GM23338 (cell line): ENCODE results near the gene DOK1. TPM values are rescaled to one million over a fixed set of nuclear protein-coding genes. Genes with fewer than 3 reads are reported as not detected.

Experiments
- ATAC-seq: fragments of 200-7000 bp; cut with Tn5 transposase; 3 replicates; pipeline ENCODE4 v1.9.1; 2020
- DNase-seq: peaks from one replicate; pipeline ENCODE4 v3.0.0-alpha.2; 2015; ENCODE audit warnings: low spot score
- H2AFZ ChIP-seq: fragments of 200-600 bp; sonication (generic); 2 replicates; pipeline ENCODE4 v1.8.0; 2016; ENCODE audit warnings: antibody characterized with exemption, mild to moderate bottlenecking, moderate library complexity
- H3F3A ChIP-seq: fragments of 200-600 bp; sonication (generic); replicated peaks from 2 replicates; pipeline ENCODE4 v1.8.0; 2017; ENCODE audit warnings: antibody characterized with exemption, mixed run types, low read depth
- H3K27ac ChIP-seq: fragments of 200-600 bp; sonication (generic); 2 replicates; pipeline ENCODE4 v1.6.1; 2016; ENCODE audit warnings: low read depth
- H3K27me3 ChIP-seq: fragments of 200-600 bp; sonication (generic); 2 replicates; pipeline ENCODE4 v1.8.0; 2016; ENCODE audit warnings: mild to moderate bottlenecking, mixed run types, moderate library complexity; ENCODE audit not compliant: insufficient read depth
- H3K36me3 ChIP-seq: fragments of 200-600 bp; sonication (generic); 2 replicates; pipeline ENCODE4 v1.8.0; 2016; ENCODE audit warnings: mild to moderate bottlenecking; ENCODE audit not compliant: insufficient read depth
- H3K4me1 ChIP-seq: fragments of 200-600 bp; sonication (generic); 2 replicates; pipeline ENCODE4 v1.8.0; 2016; ENCODE audit warnings: mild to moderate bottlenecking, moderate library complexity; ENCODE audit not compliant: insufficient read depth
- H3K4me2 ChIP-seq: fragments of 200-600 bp; sonication (generic); 2 replicates; pipeline ENCODE4 v1.7.1; 2017; ENCODE audit warnings: mixed run types
- H3K4me3 ChIP-seq: fragments of 200-600 bp; sonication (generic); 2 replicates; pipeline ENCODE4 v1.6.1; 2016; ENCODE audit warnings: mixed run types
- H3K79me2 ChIP-seq: fragments of 200-600 bp; sonication (generic); replicated peaks from 2 replicates; pipeline ENCODE4 v1.8.0; 2017; ENCODE audit warnings: mild to moderate bottlenecking; ENCODE audit not compliant: insufficient read depth
- H3K9me2 ChIP-seq: fragments of 200-600 bp; sonication (generic); 2 replicates; pipeline ENCODE4 v1.8.0; 2017; ENCODE audit not compliant: insufficient read depth
- H4K20me1 ChIP-seq: fragments of 200-600 bp; sonication (generic); replicated peaks from 2 replicates; pipeline ENCODE4 v1.8.0; 2017; ENCODE audit warnings: mild to moderate bottlenecking; ENCODE audit not compliant: insufficient read depth
- H3K27ac Mint-ChIP-seq: 2 replicates; pipeline ENCODE4 v1.8.0; 2020; ENCODE audit warnings: inconsistent platforms, mild to moderate bottlenecking, moderate library complexity, mixed read lengths
- H3K27me3 Mint-ChIP-seq: 3 replicates; pipeline ENCODE4 v1.8.0; 2022; ENCODE audit warnings: low read depth, mild to moderate bottlenecking, moderate library complexity, mixed read lengths, inconsistent platforms; ENCODE audit not compliant: insufficient read depth, poor library complexity
- H3K36me3 Mint-ChIP-seq: 3 replicates; pipeline ENCODE4 v1.8.0; 2021; ENCODE audit warnings: low read depth, mild to moderate bottlenecking, inconsistent platforms, moderate library complexity, mixed read lengths
- H3K4me1 Mint-ChIP-seq: 3 replicates; pipeline ENCODE4 v1.8.0; 2020; ENCODE audit warnings: mild to moderate bottlenecking, inconsistent platforms, mixed read lengths
- H3K4me3 Mint-ChIP-seq: 3 replicates; pipeline ENCODE4 v1.8.0; 2021; ENCODE audit warnings: moderate library complexity, mild to moderate bottlenecking, inconsistent platforms, mixed read lengths
- H3K9me3 Mint-ChIP-seq: 3 replicates; pipeline ENCODE4 v1.8.0; 2020; ENCODE audit warnings: moderate library complexity, mild to moderate bottlenecking, inconsistent platforms, mixed read lengths
- CTCF ChIP-seq, 2 experiments: fragments of 200-600 bp in 1 of 2; sonication (generic) in 1 of 2; conservative IDR thresholded peaks; 2 replicates each; pipeline versions ENCODE4 v1.5.1 to v1.6.1; 2016 to 2017; ENCODE audit warnings: antibody characterized with exemption in 2 of 2, low read depth in 2 of 2, mild to moderate bottlenecking in 2 of 2, moderate library complexity in 1 of 2
- ETS1 ChIP-seq: IDR thresholded peaks from 2 replicates; pipeline ENCODE4 v1.6.1; 2016; ENCODE audit warnings: antibody characterized with exemption
- EZH2 ChIP-seq: fragments of 200-600 bp; sonication (generic); IDR thresholded peaks from one replicate; pipeline ENCODE4 v1.8.0; 2017; ENCODE audit warnings: antibody characterized with exemption, mild to moderate bottlenecking, low read depth; ENCODE audit not compliant: unreplicated experiment
- EZH2phosphoT487 ChIP-seq: fragments of 200-600 bp; sonication (generic); IDR thresholded peaks from one replicate; pipeline ENCODE4 v1.8.1; 2018; ENCODE audit warnings: antibody characterized with exemption; ENCODE audit not compliant: unreplicated experiment
- NANOG ChIP-seq: IDR thresholded peaks from 2 replicates; pipeline ENCODE4 v1.6.1; 2016; ENCODE audit warnings: antibody characterized with exemption, borderline replicate concordance
- STAT1 ChIP-seq: IDR thresholded peaks from one replicate; pipeline ENCODE4 v1.6.1; 2016; ENCODE audit warnings: antibody characterized with exemption; ENCODE audit not compliant: unreplicated experiment
- polyA plus RNA-seq: library from polyadenylated mRNA; unstranded; fragments of >200 nt; fragmentation: Nextera tagmentation; extraction: Ambion mirVana; gene quantifications from 2 replicates; pipeline ENCODE4 v1.2.1, GENCODE V29; 2016
- total RNA-seq: library from RNA; depleted of rRNA; stranded (reverse); fragments of >200 nt; shearing (Covaris generic); gene quantifications from 2 replicates; pipeline ENCODE4 v1.2.3, GENCODE V29; 2014

Gene DOK1
- total and polyA plus RNA-seq, 2 experiments from 2014 or later, result 3.9 to 15.5 TPM

GRCh38 chr2:74527741-74528140 is 26.8 kb upstream of the DOK1 start:
- H3K36me3 Mint-ChIP-seq, result peaks cover 47% of the 10 kb centered on the region
- DNase-seq (no peak), ATAC-seq (no peak)
- no peaks in the 10 kb centered on the region for H3K9me2 ChIP-seq
- H3K79me2 ChIP-seq, result peaks cover 18% of the 10 kb centered on the region
- H2AFZ ChIP-seq, result no peak overlapping the region
- 0 out of 2 replicates have a peak, but pooled peaks cover 12% of the 10 kb centered on the region for H3F3A ChIP-seq
- H3K4me1 ChIP-seq, result peaks cover 7% of the 10 kb centered on the region; the same call in 1 of the 2 replicates
- peaks cover 19% of the 10 kb centered on the region for H3K4me1 Mint-ChIP-seq
- no peak overlapping the region for H3K27ac ChIP-seq
- peaks cover 9% of the 10 kb centered on the region; the same call in 1 of the 2 replicates for H4K20me1 ChIP-seq
- H3K4me2 ChIP-seq, result no peak overlapping the region
- no peak for TF ChIP-seq EZH2
- no peak for TF ChIP-seq STAT1
- TF ChIP-seq EZH2phosphoT487, result no peak
- TF ChIP-seq ETS1, result no peak
- no peak for TF ChIP-seq NANOG
- H3K27me3 ChIP-seq, result peaks cover 6% of the 10 kb centered on the region; the same call in 1 of the 2 replicates
- peaks cover 23% of the 10 kb centered on the region for H3K27me3 Mint-ChIP-seq
- H3K36me3 ChIP-seq, result peaks cover 11% of the 10 kb centered on the region
- H3K4me3 Mint-ChIP-seq, result peak overlapping the region; percentile 100
- H3K4me3 ChIP-seq, result no peak overlapping the region; the same call in 1 of the 2 replicates
- H3K9me3 Mint-ChIP-seq, result no peaks in the 10 kb centered on the region
- H3K27ac Mint-ChIP-seq, result no peak overlapping the region

GRCh38 chr2:74528600-74529356 is 25.7 kb upstream of the DOK1 start:
- peaks cover 52% of the 10 kb centered on the region for H3K36me3 Mint-ChIP-seq
- peak overlapping the region; percentile 100 for H3K4me3 ChIP-seq
- peaks cover 19% of the 10 kb centered on the region for H3K4me1 Mint-ChIP-seq
- H3K79me2 ChIP-seq, result peaks cover 18% of the 10 kb centered on the region
- H3K4me1 ChIP-seq, result peaks cover 7% of the 10 kb centered on the region; the same call in 1 of the 2 replicates
- H3K36me3 ChIP-seq, result peaks cover 11% of the 10 kb centered on the region
- DNase-seq, result no peak
- peak; percentile 6 for ATAC-seq
- H3K9me3 Mint-ChIP-seq, result no peaks in the 10 kb centered on the region
- H4K20me1 ChIP-seq, result peaks cover 9% of the 10 kb centered on the region; the same call in 1 of the 2 replicates
- peak overlapping the region; percentile 94; the same call in 1 of the 2 replicates for H2AFZ ChIP-seq
- H3K9me2 ChIP-seq, result no peaks in the 10 kb centered on the region
- peak overlapping the region; percentile 98 for H3K4me2 ChIP-seq
- peak overlapping the region; percentile 100 for H3K4me3 Mint-ChIP-seq
- H3K27ac Mint-ChIP-seq, result peak overlapping the region; percentile 97
- peak overlapping the region; percentile 83; the same call in 1 of the 2 replicates for H3K27ac ChIP-seq
- peaks cover 18% of the 10 kb centered on the region for H3K27me3 Mint-ChIP-seq
- no peak for TF ChIP-seq NANOG
- TF ChIP-seq CTCF (conservative IDR thresholded peaks at IDR 0.05; ENCODE audit: low read depth in 2 of 2), result 0 out of 4 replicates have a peak, but pooled peaks of 1 of the 2 experiments have one; percentile 6
- no peaks in the 10 kb centered on the region for H3K27me3 ChIP-seq
- 0 out of 2 replicates have a peak, but pooled peaks cover 12% of the 10 kb centered on the region for H3F3A ChIP-seq
